ENCODE measurements around the gene CD22. TPM values are rescaled to one million over a fixed set of nuclear protein-coding genes. Genes with fewer than 3 reads are reported as not detected.

CD22 gene
- total and polyA plus RNA-seq, 10 of the 15 experiments (the other 5 are each of a cell fraction or from before 2014, with no cell fraction given), result 23.0 to 344 (median 181) TPM

DNA sequence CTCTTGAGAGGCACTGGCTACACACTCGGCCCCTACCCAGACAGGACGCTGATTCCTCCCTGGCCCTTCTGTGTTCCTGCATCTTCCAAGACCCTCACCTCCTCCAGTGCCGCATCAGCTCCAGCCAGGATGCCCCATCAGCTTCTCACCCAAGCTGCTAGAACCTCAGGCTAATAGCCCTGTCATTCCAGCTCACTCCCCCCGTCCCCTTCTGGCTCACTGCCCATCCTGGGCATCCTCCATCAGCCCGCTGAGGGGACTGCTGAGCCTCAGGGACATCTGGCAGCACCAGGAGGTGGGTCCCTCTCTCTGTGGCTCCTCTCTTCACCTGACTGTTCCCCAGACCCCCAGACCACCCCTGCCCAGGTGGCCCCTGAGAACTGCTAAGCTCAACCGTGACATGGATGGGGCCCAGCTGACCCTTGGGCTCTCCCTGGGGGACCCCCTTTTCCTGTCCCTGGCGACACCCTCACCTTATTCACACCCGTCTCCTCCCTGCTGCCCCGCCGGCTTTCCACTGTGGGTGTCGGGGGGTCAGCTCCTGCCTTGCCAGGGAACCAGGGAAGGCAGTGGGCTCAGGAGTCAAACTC is 34.1 kb downstream of the CD22 start:
- in situ Hi-C loops (cut with MboI), result no loop called here
- CTCF ChIA-PET, result interaction anchor here (1.2 kb wide), 1 partner anchor 147 kb away, joined by 3 read pairs; no protein-coding TSS in a partner anchor

More for the DNA sequence above, 34.1 kb downstream of the CD22 start:
- DNase-seq (ENCODE audit: low read depth, low spot score) (no peak), FAIRE-seq (no peak), ATAC-seq (no peak)
- no peak overlapping the region for H3K9ac ChIP-seq (ENCODE audit: control insufficient read depth, insufficient read depth, low read length)
- H3K4me2 ChIP-seq (ENCODE audit: control insufficient read depth, insufficient read depth), result no peak overlapping the region
- no peak overlapping the region for H3K4me3 ChIP-seq
- ChIA-PET RAD21 (ENCODE audit: unreplicated experiment) (interaction anchor here (0.6 to 2.1 kb wide), 5 partner anchors 10 to 221 kb away, joined by 3 to 7 read pairs (median 3); no protein-coding TSS in a partner anchor), SMC1A (ENCODE audit: uncharacterized antibody, unreplicated experiment) (interaction anchor here (1.1 to 1.7 kb wide), 3 partner anchors 11 to 24 kb away, joined by 3 to 6 read pairs (median 4); no protein-coding TSS in a partner anchor), POLR2A (no interaction called here)
- no TSS peak for BruUV-seq (replicated peaks)
- H3K9me3 ChIP-seq (replicated peaks; ENCODE audit: control insufficient read depth, insufficient read depth, low read length), result no peaks in the 10 kb centered on the region
- H3K27me3 ChIP-seq (replicated peaks in 1 of 2; ENCODE audit: control insufficient read depth in 2 of 2, insufficient read depth in 2 of 2, low read length in 1 of 2), result 0 out of 4 replicates have a peak, but pooled peaks cover 0 to 2% of the 10 kb centered on the region in 2 experiments
- H3K27ac ChIP-seq (ENCODE audit: control insufficient read depth, insufficient read depth), result no peak overlapping the region
- 38% methylated on average over 10 of the region's 11 CpGs for WGBS (ENCODE audit: insufficient coverage, insufficient replicate concordance, low lambda C conversion rate, missing lambda C conversion rate)
- H3K36me3 ChIP-seq (ENCODE audit: control insufficient read depth in 2 of 2, insufficient read depth in 2 of 2, low read length in 1 of 2), result no peaks in the 10 kb centered on the region
- peaks cover 5% of the 10 kb centered on the region for H3K4me1 ChIP-seq (ENCODE audit: control insufficient read depth, insufficient read depth, low read length)
- H2AFZ ChIP-seq (ENCODE audit: control insufficient read depth, low read depth, low read length), result no peak overlapping the region
- H4K20me1 ChIP-seq (ENCODE audit: control insufficient read depth, insufficient read depth), result no peaks in the 10 kb centered on the region
- TF ChIP-seq E2F4 (IDR thresholded peaks at IDR 0.05; ENCODE audit: low read depth, low read length) (no peak), NR2C2 (IDR thresholded peaks at IDR 0.05; ENCODE audit: borderline replicate concordance, control insufficient read depth, insufficient read length, low read depth) (no peak), IRF5 (IDR thresholded peaks at IDR 0.05; ENCODE audit: borderline replicate concordance) (no peak), RB1 (IDR thresholded peaks at IDR 0.05; ENCODE audit: borderline replicate concordance) (no peak), EED (IDR thresholded peaks at IDR 0.05; ENCODE audit: low read depth) (no peak), BCL11A (IDR thresholded peaks at IDR 0.05; ENCODE audit: low read depth, low read length) (no peak), RAD21 (IDR thresholded peaks at IDR 0.05; ENCODE audit: insufficient read depth, low read depth, low read length) (no peak), JUNB (IDR thresholded peaks at IDR 0.05) (no peak), NR2C1 (IDR thresholded peaks at IDR 0.05) (no peak), ZNF384 (IDR thresholded peaks at IDR 0.05; ENCODE audit: borderline replicate concordance, low read depth, low read length) (no peak), EP300 (IDR thresholded peaks at IDR 0.05; ENCODE audit: borderline replicate concordance in 1 of 2, control insufficient read depth in 1 of 2, low read depth in 2 of 2, low read length in 2 of 2) (no peak), KLF5 (IDR thresholded peaks at IDR 0.05; ENCODE audit: partially characterized antibody) (no peak), SREBF1 (IDR thresholded peaks at IDR 0.05; ENCODE audit: low read length) (no peak), MYB (IDR thresholded peaks at IDR 0.05; ENCODE audit: borderline replicate concordance, low read depth, low read length) (no peak), BHLHE40 (IDR thresholded peaks at IDR 0.05; ENCODE audit: borderline replicate concordance in 1 of 2, low read depth in 2 of 2, low read length in 1 of 2) (no peak), NRF1 (conservative IDR thresholded peaks at IDR 0.05; ENCODE audit: low read depth, low read length) (no peak)
- TF ChIP-seq, protein P1, sequence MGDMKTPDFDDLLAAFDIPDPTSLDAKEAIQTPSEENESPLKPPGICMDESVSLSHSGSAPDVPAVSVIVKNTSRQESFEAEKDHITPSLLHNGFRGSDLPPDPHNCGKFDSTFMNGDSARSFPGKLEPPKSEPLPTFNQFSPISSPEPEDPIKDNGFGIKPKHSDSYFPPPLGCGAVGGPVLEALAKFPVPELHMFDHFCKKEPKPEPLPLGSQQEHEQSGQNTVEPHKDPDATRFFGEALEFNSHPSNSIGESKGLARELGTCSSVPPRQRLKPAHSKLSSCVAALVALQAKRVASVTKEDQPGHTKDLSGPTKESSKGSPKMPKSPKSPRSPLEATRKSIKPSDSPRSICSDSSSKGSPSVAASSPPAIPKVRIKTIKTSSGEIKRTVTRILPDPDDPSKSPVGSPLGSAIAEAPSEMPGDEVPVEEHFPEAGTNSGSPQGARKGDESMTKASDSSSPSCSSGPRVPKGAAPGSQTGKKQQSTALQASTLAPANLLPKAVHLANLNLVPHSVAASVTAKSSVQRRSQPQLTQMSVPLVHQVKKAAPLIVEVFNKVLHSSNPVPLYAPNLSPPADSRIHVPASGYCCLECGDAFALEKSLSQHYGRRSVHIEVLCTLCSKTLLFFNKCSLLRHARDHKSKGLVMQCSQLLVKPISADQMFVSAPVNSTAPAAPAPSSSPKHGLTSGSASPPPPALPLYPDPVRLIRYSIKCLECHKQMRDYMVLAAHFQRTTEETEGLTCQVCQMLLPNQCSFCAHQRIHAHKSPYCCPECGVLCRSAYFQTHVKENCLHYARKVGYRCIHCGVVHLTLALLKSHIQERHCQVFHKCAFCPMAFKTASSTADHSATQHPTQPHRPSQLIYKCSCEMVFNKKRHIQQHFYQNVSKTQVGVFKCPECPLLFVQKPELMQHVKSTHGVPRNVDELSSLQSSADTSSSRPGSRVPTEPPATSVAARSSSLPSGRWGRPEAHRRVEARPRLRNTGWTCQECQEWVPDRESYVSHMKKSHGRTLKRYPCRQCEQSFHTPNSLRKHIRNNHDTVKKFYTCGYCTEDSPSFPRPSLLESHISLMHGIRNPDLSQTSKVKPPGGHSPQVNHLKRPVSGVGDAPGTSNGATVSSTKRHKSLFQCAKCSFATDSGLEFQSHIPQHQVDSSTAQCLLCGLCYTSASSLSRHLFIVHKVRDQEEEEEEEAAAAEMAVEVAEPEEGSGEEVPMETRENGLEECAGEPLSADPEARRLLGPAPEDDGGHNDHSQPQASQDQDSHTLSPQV (IDR thresholded peaks at IDR 0.05), result no peak
- H3K79me2 ChIP-seq (ENCODE audit: control insufficient read depth, insufficient read depth, low read length), result no peaks in the 10 kb centered on the region
- intact Hi-C loops (cut with micrococcal nuclease; ENCODE audit: unreplicated experiment), result no loop called here
